IPS DF 6.9 (cell line): ENCODE measurements around the gene MPO.

Source experiments
- DNase-seq: peaks from one replicate; pipeline ENCODE4 v3.0.0-alpha.2; 2013; ENCODE audit warnings: low read depth, low spot score
- H3K27ac ChIP-seq: one replicate; pipeline ENCODE4 v1.5.1; 2013; ENCODE audit warnings: low read length, control low read depth
- H3K27me3 ChIP-seq: 2 replicates; pipeline ENCODE4 v1.6.1; 2013; ENCODE audit warnings: mild to moderate bottlenecking, low read length; ENCODE audit not compliant: control insufficient read depth, insufficient read depth
- H3K36me3 ChIP-seq: 2 replicates; pipeline ENCODE4 v1.6.1; 2013; ENCODE audit warnings: low read length; ENCODE audit not compliant: control insufficient read depth, insufficient read depth
- H3K4me1 ChIP-seq: 2 replicates; pipeline ENCODE4 v1.6.1; 2013; ENCODE audit warnings: low read length; ENCODE audit not compliant: control insufficient read depth, insufficient read depth
- H3K4me3 ChIP-seq: 2 replicates; pipeline ENCODE4 v1.5.1; 2013; ENCODE audit warnings: mild to moderate bottlenecking, low read length
- H3K9me3 ChIP-seq: 2 replicates; pipeline ENCODE4 v1.6.1; 2013; ENCODE audit warnings: low read length, inconsistent platforms; ENCODE audit not compliant: control insufficient read depth, insufficient read depth
- WGBS: extraction: QIAGEN DNeasy Blood & Tissue Kit; methylation state at CpG from one replicate; pipeline ENCODE4 v1.1.7; 2013; ENCODE audit warnings: mixed read lengths, missing lambda C conversion rate; ENCODE audit not compliant: insufficient read length, insufficient coverage; 5-methylcytosine and 5-hydroxymethylcytosine counted together

MPO gene

GRCh38 chr17:58311429-58311894 lies 30.7 kb upstream of the MPO start:
- H3K36me3 ChIP-seq: no peaks in the 10 kb centered on the region
- no peak for DNase-seq
- H3K27me3 ChIP-seq: no peaks in the 10 kb centered on the region
- H3K27ac ChIP-seq: no peak overlapping the region
- WGBS: no CpG with 5 or more reads among the region's 9 CpGs
- H3K4me1 ChIP-seq: no peaks in the 10 kb centered on the region
- H3K4me3 ChIP-seq: no peak overlapping the region
- no peaks in the 10 kb centered on the region for H3K9me3 ChIP-seq

DNA sequence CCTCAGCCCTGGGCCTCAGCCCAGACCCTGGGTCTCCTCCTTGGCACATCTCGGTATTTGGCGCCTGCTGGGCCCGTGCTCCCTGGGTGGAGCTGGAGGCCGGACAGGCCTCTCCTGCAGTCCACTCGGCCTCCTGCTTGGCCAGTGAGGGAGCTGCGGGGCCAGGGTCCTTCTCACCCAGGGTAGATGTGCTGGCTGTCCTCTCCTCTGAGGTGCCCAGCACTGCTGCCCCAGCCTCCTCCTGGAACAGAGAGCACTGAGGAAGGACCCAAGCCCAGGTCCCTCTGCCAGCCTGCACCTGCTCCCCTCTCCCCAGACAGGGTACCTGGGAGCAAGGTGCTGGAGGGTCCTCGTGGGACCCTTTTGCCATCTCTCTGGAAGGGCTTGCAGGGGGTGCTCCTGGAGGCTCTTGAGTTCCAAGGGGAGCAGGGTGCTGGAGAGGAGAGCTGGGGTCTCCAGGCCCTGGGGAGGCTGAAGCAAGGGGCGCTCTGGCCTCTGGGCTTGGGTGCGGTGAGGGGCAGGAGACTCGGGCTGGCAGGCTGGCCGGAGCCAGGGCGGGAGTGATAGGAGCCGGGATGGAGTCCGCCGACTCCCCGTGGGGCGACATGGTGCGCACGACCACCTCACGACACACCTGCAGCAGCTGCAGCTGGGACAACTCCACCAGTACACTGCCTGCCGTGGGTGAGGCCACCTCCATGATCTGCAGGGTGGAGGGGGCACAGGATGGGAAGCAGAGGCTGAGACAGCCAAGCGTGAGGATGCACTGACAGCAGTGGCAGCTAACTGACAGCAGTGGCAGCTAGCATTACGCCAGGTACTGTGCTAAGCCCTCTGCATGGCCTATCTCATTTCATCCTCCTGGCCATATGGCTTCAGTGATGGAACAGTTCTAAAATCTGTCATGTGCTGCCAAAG lies 30.0 kb upstream of the MPO start:
- no peaks in the 10 kb centered on the region for H3K9me3 ChIP-seq
- no peaks in the 10 kb centered on the region for H3K4me1 ChIP-seq
- DNase-seq: no peak
- no CpG with 5 or more reads among the region's 23 CpGs for WGBS
- no peaks in the 10 kb centered on the region for H3K27me3 ChIP-seq
- no peak overlapping the region for H3K4me3 ChIP-seq
- H3K27ac ChIP-seq: no peak overlapping the region
- no peaks in the 10 kb centered on the region for H3K36me3 ChIP-seq

GRCh38 chr17:58309918-58310259 lies 29.2 kb upstream of the MPO start:
- no peaks in the 10 kb centered on the region for H3K27me3 ChIP-seq
- no peak overlapping the region for H3K4me3 ChIP-seq
- H3K9me3 ChIP-seq: no peaks in the 10 kb centered on the region
- H3K4me1 ChIP-seq: no peaks in the 10 kb centered on the region
- H3K36me3 ChIP-seq: no peaks in the 10 kb centered on the region
- WGBS: no CpG with 5 or more reads among the region's 5 CpGs
- DNase-seq: no peak
- no peak overlapping the region for H3K27ac ChIP-seq

DNA sequence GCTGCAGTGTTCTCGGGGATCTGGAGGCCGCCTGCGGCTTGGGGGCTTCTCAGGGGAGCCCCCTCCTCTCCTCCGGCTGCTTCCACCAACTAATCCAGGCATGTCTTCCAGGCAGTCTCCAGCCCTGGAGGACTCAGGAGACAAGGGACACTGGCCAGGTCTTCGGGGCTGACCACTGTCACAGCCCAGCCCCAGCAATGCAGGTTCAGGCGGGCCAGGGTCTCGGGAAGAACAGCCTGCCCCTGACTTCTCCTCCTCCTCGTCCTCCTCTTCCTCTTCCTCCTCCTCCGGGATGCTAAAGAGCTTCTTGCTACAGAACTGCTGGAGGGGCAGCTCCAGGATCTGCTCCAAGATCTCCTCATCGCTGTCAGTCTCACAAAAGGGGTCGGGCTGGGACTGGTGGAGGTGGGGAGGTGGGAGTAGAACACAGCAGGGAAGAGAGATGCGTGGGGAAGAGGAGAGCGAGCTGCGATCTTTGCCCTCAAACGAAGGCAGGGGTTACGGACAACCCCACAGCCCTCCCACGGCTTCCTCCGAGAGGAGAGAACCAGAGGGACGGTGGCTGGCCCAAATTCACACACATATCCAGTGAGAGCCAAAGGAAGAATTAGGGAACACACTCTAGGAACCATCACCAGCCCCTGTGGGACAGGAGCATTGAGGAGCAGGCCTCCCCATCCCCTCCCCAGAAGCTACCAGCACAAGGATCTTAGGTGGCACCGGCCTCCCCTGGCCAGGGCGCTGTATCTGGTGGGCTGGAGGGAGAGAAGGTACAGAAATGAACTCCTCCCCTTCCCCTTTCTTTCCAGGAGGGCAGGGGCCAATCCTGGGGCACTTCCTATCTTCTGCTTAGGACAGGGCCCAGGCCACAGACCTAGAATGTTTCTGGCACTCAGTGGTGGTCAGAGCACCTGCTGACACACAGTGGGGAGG lies 28.5 kb upstream of the MPO start:
- H3K36me3 ChIP-seq: no peaks in the 10 kb centered on the region
- DNase-seq: no peak
- H3K4me3 ChIP-seq: no peak overlapping the region
- no CpG with 5 or more reads among the region's 21 CpGs for WGBS
- no peaks in the 10 kb centered on the region for H3K4me1 ChIP-seq
- no peaks in the 10 kb centered on the region for H3K9me3 ChIP-seq
- no peaks in the 10 kb centered on the region for H3K27me3 ChIP-seq
- H3K27ac ChIP-seq: no peak overlapping the region

- no peaks in the 10 kb centered on the region for H3K36me3 ChIP-seq
- no CpG with 5 or more reads among the region's 32 CpGs for WGBS
- no peak overlapping the region for H3K27ac ChIP-seq
- no peak overlapping the region for H3K4me3 ChIP-seq
- peaks cover 1% of the 10 kb centered on the region; the same call in 1 of the 2 replicates for H3K4me1 ChIP-seq
- no peaks in the 10 kb centered on the region for H3K27me3 ChIP-seq
- no peaks in the 10 kb centered on the region for H3K9me3 ChIP-seq
- no peak for DNase-seq
These were observed 27.6 kb upstream of the MPO start for GRCh38 chr17:58308173-58308984.

GRCh38 chr17:58307468-58308172 lies 26.9 kb upstream of the MPO start:
- Histone ChIP-seq H3K4me1 (peaks cover 1% of the 10 kb centered on the region; the same call in 1 of the 2 replicates), H3K9me3 (no peaks in the 10 kb centered on the region), H3K36me3 (no peaks in the 10 kb centered on the region), H3K4me3 (no peak overlapping the region), H3K27ac (no peak overlapping the region), H3K27me3 (no peaks in the 10 kb centered on the region)
- no peak for DNase-seq
- no CpG with 5 or more reads among the region's 20 CpGs for whole genome bisulfite sequencing

DNA sequence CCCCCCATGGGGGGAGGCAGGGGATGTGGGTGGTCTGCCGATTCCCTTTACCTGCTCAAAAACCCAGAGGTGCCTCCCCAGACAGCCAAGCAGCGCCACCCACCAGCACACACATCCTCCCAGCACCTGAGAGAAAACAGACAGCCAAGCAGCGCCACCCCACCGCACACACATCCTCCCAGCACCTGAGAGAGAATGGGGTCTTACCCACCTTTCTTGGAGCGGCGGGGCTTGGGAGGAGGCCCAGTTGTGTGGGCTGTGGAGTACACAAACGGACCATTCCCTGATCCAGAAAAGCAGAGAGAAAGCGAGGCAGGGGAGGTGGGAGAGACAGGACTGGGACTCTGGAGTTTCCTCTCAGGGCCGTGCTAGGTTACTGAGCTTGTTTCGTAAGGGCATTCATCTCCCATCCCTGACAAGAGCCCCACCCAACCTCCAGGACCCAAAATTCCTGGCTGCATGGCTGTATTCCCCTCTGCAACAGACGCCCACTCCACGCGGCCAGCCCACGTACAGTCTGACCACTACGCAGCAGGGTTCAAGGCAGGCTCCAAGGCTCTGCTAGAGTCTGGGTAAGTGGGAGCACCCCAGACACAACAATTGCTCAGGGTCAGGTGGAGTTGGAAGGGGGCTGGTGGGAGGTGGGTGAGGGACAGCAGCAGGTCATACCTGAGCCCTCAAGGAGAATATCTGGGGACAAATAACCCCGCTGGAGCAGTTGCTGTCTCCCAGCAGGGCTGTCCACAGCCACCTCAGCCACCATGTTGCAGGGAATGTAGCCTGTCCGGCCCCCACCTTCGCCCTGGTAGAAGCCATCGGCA lies 25.6 kb upstream of the MPO start:
- DNase-seq: no peak
- WGBS: no CpG with 5 or more reads among the region's 19 CpGs
- Histone ChIP-seq H3K27me3 (no peaks in the 10 kb centered on the region), H3K36me3 (no peaks in the 10 kb centered on the region), H3K27ac (no peak overlapping the region), H3K9me3 (no peaks in the 10 kb centered on the region), H3K4me3 (no peak overlapping the region), H3K4me1 (peaks cover 1% of the 10 kb centered on the region; the same call in 1 of the 2 replicates)

- H3K36me3 ChIP-seq: no peaks in the 10 kb centered on the region
- WGBS: no CpG with 5 or more reads among the region's 8 CpGs
- DNase-seq: no peak
- no peak overlapping the region for H3K27ac ChIP-seq
- no peaks in the 10 kb centered on the region for H3K9me3 ChIP-seq
- H3K4me3 ChIP-seq: no peak overlapping the region
- H3K4me1 ChIP-seq: peaks cover 1% of the 10 kb centered on the region; the same call in 1 of the 2 replicates
- no peaks in the 10 kb centered on the region for H3K27me3 ChIP-seq
These were observed 24.9 kb upstream of the MPO start for GRCh38 chr17:58305626-58306025.
